GM23338 (cell line): Measurements from ENCODE around the gene EDIL3. TPM values are rescaled to one million over a fixed set of nuclear protein-coding genes. Genes with fewer than 3 reads are reported as not detected.

Source experiments
- ATAC-seq: fragments of 200-7000 bp; cut with Tn5 transposase; 3 replicates; pipeline ENCODE4 v1.9.1; 2020
- DNase-seq: peaks from one replicate; pipeline ENCODE4 v3.0.0-alpha.2; 2015; ENCODE audit warnings: low spot score
- H2AFZ ChIP-seq: fragments of 200-600 bp; sonication (generic); 2 replicates; pipeline ENCODE4 v1.8.0; 2016; ENCODE audit warnings: antibody characterized with exemption, mild to moderate bottlenecking, moderate library complexity
- H3F3A ChIP-seq: fragments of 200-600 bp; sonication (generic); replicated peaks from 2 replicates; pipeline ENCODE4 v1.8.0; 2017; ENCODE audit warnings: antibody characterized with exemption, mixed run types, low read depth
- H3K27ac ChIP-seq: fragments of 200-600 bp; sonication (generic); 2 replicates; pipeline ENCODE4 v1.6.1; 2016; ENCODE audit warnings: low read depth
- H3K27me3 ChIP-seq: fragments of 200-600 bp; sonication (generic); 2 replicates; pipeline ENCODE4 v1.8.0; 2016; ENCODE audit warnings: mild to moderate bottlenecking, mixed run types, moderate library complexity; ENCODE audit not compliant: insufficient read depth
- H3K36me3 ChIP-seq: fragments of 200-600 bp; sonication (generic); 2 replicates; pipeline ENCODE4 v1.8.0; 2016; ENCODE audit warnings: mild to moderate bottlenecking; ENCODE audit not compliant: insufficient read depth
- H3K4me1 ChIP-seq: fragments of 200-600 bp; sonication (generic); 2 replicates; pipeline ENCODE4 v1.8.0; 2016; ENCODE audit warnings: mild to moderate bottlenecking, moderate library complexity; ENCODE audit not compliant: insufficient read depth
- H3K4me2 ChIP-seq: fragments of 200-600 bp; sonication (generic); 2 replicates; pipeline ENCODE4 v1.7.1; 2017; ENCODE audit warnings: mixed run types
- H3K4me3 ChIP-seq: fragments of 200-600 bp; sonication (generic); 2 replicates; pipeline ENCODE4 v1.6.1; 2016; ENCODE audit warnings: mixed run types
- H3K79me2 ChIP-seq: fragments of 200-600 bp; sonication (generic); replicated peaks from 2 replicates; pipeline ENCODE4 v1.8.0; 2017; ENCODE audit warnings: mild to moderate bottlenecking; ENCODE audit not compliant: insufficient read depth
- H3K9me2 ChIP-seq: fragments of 200-600 bp; sonication (generic); 2 replicates; pipeline ENCODE4 v1.8.0; 2017; ENCODE audit not compliant: insufficient read depth
- H4K20me1 ChIP-seq: fragments of 200-600 bp; sonication (generic); replicated peaks from 2 replicates; pipeline ENCODE4 v1.8.0; 2017; ENCODE audit warnings: mild to moderate bottlenecking; ENCODE audit not compliant: insufficient read depth
- H3K27ac Mint-ChIP-seq: 2 replicates; pipeline ENCODE4 v1.8.0; 2020; ENCODE audit warnings: inconsistent platforms, mild to moderate bottlenecking, moderate library complexity, mixed read lengths
- H3K27me3 Mint-ChIP-seq: 3 replicates; pipeline ENCODE4 v1.8.0; 2022; ENCODE audit warnings: low read depth, mild to moderate bottlenecking, moderate library complexity, mixed read lengths, inconsistent platforms; ENCODE audit not compliant: insufficient read depth, poor library complexity
- H3K36me3 Mint-ChIP-seq: 3 replicates; pipeline ENCODE4 v1.8.0; 2021; ENCODE audit warnings: low read depth, mild to moderate bottlenecking, inconsistent platforms, moderate library complexity, mixed read lengths
- H3K4me1 Mint-ChIP-seq: 3 replicates; pipeline ENCODE4 v1.8.0; 2020; ENCODE audit warnings: mild to moderate bottlenecking, inconsistent platforms, mixed read lengths
- H3K4me3 Mint-ChIP-seq: 3 replicates; pipeline ENCODE4 v1.8.0; 2021; ENCODE audit warnings: moderate library complexity, mild to moderate bottlenecking, inconsistent platforms, mixed read lengths
- H3K9me3 Mint-ChIP-seq: 3 replicates; pipeline ENCODE4 v1.8.0; 2020; ENCODE audit warnings: moderate library complexity, mild to moderate bottlenecking, inconsistent platforms, mixed read lengths
- CREB1 ChIP-seq: fragments of 250-450 bp; sonication (Bioruptor Pico); IDR thresholded peaks from 2 replicates; pipeline ENCODE4 v1.5.0; 2020; ENCODE audit warnings: low read depth, mild to moderate bottlenecking, moderate library complexity
- EZH2 ChIP-seq: fragments of 200-600 bp; sonication (generic); IDR thresholded peaks from one replicate; pipeline ENCODE4 v1.8.0; 2017; ENCODE audit warnings: antibody characterized with exemption, mild to moderate bottlenecking, low read depth; ENCODE audit not compliant: unreplicated experiment
- EZH2phosphoT487 ChIP-seq: fragments of 200-600 bp; sonication (generic); IDR thresholded peaks from one replicate; pipeline ENCODE4 v1.8.1; 2018; ENCODE audit warnings: antibody characterized with exemption; ENCODE audit not compliant: unreplicated experiment
- JUNB ChIP-seq: IDR thresholded peaks from one replicate; pipeline ENCODE4 v1.6.1; 2016; ENCODE audit warnings: antibody characterized with exemption; ENCODE audit not compliant: unreplicated experiment
- NANOG ChIP-seq: IDR thresholded peaks from 2 replicates; pipeline ENCODE4 v1.6.1; 2016; ENCODE audit warnings: antibody characterized with exemption, borderline replicate concordance
- POLR2AphosphoS5 ChIP-seq: IDR thresholded peaks from 2 replicates; pipeline ENCODE4 v1.6.1; 2016; ENCODE audit warnings: antibody characterized with exemption, low read depth
- REST ChIP-seq: IDR thresholded peaks from one replicate; pipeline ENCODE4 v1.6.1; 2018; ENCODE audit warnings: antibody characterized with exemption; ENCODE audit not compliant: unreplicated experiment
- STAT1 ChIP-seq: IDR thresholded peaks from one replicate; pipeline ENCODE4 v1.6.1; 2016; ENCODE audit warnings: antibody characterized with exemption; ENCODE audit not compliant: unreplicated experiment
- ZNF114 ChIP-seq: fragments of 250-450 bp; sonication (Bioruptor Pico); IDR thresholded peaks from 2 replicates; pipeline ENCODE4 v1.5.0; 2020; ENCODE audit warnings: mild to moderate bottlenecking, moderate library complexity
- ZNF331 ChIP-seq: fragments of 250-450 bp; sonication (Bioruptor Pico); IDR thresholded peaks from 2 replicates; pipeline ENCODE4 v1.5.0; 2020; ENCODE audit warnings: low read depth, mild to moderate bottlenecking, moderate library complexity
- ZNF462 ChIP-seq: fragments of 250-450 bp; sonication (Bioruptor Pico); IDR thresholded peaks from 2 replicates; pipeline ENCODE4 v1.5.0; 2020; ENCODE audit warnings: mild to moderate bottlenecking, moderate library complexity
- polyA plus RNA-seq: library from polyadenylated mRNA; unstranded; fragments of >200 nt; fragmentation: Nextera tagmentation; extraction: Ambion mirVana; gene quantifications from 2 replicates; pipeline ENCODE4 v1.2.1, GENCODE V29; 2016
- total RNA-seq: library from RNA; depleted of rRNA; stranded (reverse); fragments of >200 nt; shearing (Covaris generic); gene quantifications from 2 replicates; pipeline ENCODE4 v1.2.3, GENCODE V29; 2014
- TF ChIP-seq, protein P1 (sequence below): IDR thresholded peaks from 2 replicates; pipeline ENCODE4 v1.6.1; 2016; ENCODE audit warnings: antibody characterized with exemption
- TF ChIP-seq, protein P2 (sequence below), 2 experiments: fragments of 200-600 bp in 1 of 2; sonication (generic) in 1 of 2; conservative IDR thresholded peaks; 2 replicates each; pipeline versions ENCODE4 v1.5.1 to v1.6.1; 2016 to 2017; ENCODE audit warnings: antibody characterized with exemption in 2 of 2, low read depth in 2 of 2, mild to moderate bottlenecking in 2 of 2, moderate library complexity in 1 of 2

EDIL3 gene
- total and polyA plus RNA-seq, 2 experiments from 2014 or later: 43.3 to 61.9 TPM

- Histone ChIP-seq H3K4me2 (no peak overlapping the region), H3K4me3 (no peak overlapping the region), H3K27ac (no peak overlapping the region), H3K36me3 (no peaks in the 10 kb centered on the region), H3K9me2 (no peaks in the 10 kb centered on the region), H3K4me1 (no peaks in the 10 kb centered on the region), H4K20me1 (no peaks in the 10 kb centered on the region), H3K27me3 (no peaks in the 10 kb centered on the region), H3F3A (no peaks in the 10 kb centered on the region), H3K79me2 (no peaks in the 10 kb centered on the region), H2AFZ (no peak overlapping the region)
- TF ChIP-seq REST (no peak), EZH2phosphoT487 (no peak), ZNF114 (no peak), ZNF462 (CRISPR knock-in tag) (no peak), STAT1 (no peak), EZH2 (no peak), JUNB (no peak), ZNF331 (no peak), POLR2AphosphoS5 (no peak), NANOG (no peak), CREB1 (CRISPR knock-in tag) (no peak)
- TF ChIP-seq, protein P1, sequence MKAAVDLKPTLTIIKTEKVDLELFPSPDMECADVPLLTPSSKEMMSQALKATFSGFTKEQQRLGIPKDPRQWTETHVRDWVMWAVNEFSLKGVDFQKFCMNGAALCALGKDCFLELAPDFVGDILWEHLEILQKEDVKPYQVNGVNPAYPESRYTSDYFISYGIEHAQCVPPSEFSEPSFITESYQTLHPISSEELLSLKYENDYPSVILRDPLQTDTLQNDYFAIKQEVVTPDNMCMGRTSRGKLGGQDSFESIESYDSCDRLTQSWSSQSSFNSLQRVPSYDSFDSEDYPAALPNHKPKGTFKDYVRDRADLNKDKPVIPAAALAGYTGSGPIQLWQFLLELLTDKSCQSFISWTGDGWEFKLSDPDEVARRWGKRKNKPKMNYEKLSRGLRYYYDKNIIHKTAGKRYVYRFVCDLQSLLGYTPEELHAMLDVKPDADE: no peak
- TF ChIP-seq, protein P2, sequence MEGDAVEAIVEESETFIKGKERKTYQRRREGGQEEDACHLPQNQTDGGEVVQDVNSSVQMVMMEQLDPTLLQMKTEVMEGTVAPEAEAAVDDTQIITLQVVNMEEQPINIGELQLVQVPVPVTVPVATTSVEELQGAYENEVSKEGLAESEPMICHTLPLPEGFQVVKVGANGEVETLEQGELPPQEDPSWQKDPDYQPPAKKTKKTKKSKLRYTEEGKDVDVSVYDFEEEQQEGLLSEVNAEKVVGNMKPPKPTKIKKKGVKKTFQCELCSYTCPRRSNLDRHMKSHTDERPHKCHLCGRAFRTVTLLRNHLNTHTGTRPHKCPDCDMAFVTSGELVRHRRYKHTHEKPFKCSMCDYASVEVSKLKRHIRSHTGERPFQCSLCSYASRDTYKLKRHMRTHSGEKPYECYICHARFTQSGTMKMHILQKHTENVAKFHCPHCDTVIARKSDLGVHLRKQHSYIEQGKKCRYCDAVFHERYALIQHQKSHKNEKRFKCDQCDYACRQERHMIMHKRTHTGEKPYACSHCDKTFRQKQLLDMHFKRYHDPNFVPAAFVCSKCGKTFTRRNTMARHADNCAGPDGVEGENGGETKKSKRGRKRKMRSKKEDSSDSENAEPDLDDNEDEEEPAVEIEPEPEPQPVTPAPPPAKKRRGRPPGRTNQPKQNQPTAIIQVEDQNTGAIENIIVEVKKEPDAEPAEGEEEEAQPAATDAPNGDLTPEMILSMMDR (conservative IDR thresholded peaks at IDR 0.05; ENCODE audit: low read depth in 2 of 2): no peak
- DNase-seq (no peak), ATAC-seq (no peak)
- Mint-ChIP-seq H3K9me3 (no peaks in the 10 kb centered on the region), H3K4me1 (no peaks in the 10 kb centered on the region), H3K27ac (no peak overlapping the region), H3K4me3 (no peak overlapping the region), H3K36me3 (no peaks in the 10 kb centered on the region), H3K27me3 (no peaks in the 10 kb centered on the region)
Measured at GRCh38 chr5:83899326-83899970, 485.2 kb downstream of the EDIL3 start.
